ENCODE data around the gene JUNB.

- TF ChIP-seq CTCF (conservative IDR thresholded peaks at IDR 0.05) (no peak), ZFX (IDR thresholded peaks at IDR 0.05) (no peak)
Measured at GRCh38 chr19:12794971-12795381, 3.7 kb downstream of the JUNB start.

All from C4-2B (cell line).